ENCODE measurements around the gene MAN1B1.

The MAN1B1 gene

GRCh38 chr9:137145731-137146526 lies 59.1 kb downstream of the MAN1B1 start:
- DNase-seq (ENCODE audit: low read depth), result no peak

- DNase-seq (ENCODE audit: low read depth), result no peak
These were observed 59.7 kb downstream of the MAN1B1 start for GRCh38 chr9:137146527-137146918.

- DNase-seq (ENCODE audit: low read depth), result no peak
These were observed 60.5 kb downstream of the MAN1B1 start for GRCh38 chr9:137147091-137147792.

GRCh38 chr9:137147793-137148160 lies 61.0 kb downstream of the MAN1B1 start:
- no peak for DNase-seq (ENCODE audit: low read depth)

- DNase-seq (ENCODE audit: low read depth), result no peak
These were observed 61.5 kb downstream of the MAN1B1 start for GRCh38 chr9:137148242-137148641.

- no peak for DNase-seq (ENCODE audit: low read depth)
These were observed 61.9 kb downstream of the MAN1B1 start for GRCh38 chr9:137148661-137149060.

GRCh38 chr9:137149363-137149762 lies 62.6 kb downstream of the MAN1B1 start:
- DNase-seq (ENCODE audit: low read depth), result no peak

GRCh38 chr9:137149942-137150616 lies 63.3 kb downstream of the MAN1B1 start:
- no peak for DNase-seq (ENCODE audit: low read depth)

- no peak for DNase-seq (ENCODE audit: low read depth)
These were observed 64.1 kb downstream of the MAN1B1 start for GRCh38 chr9:137150617-137151457.

GRCh38 chr9:137152844-137153405 lies 66.1 kb downstream of the MAN1B1 start:
- no peak for DNase-seq (ENCODE audit: low read depth)

- DNase-seq (ENCODE audit: low read depth), result peak; percentile 40
These were observed 70.0 kb downstream of the MAN1B1 start for GRCh38 chr9:137156567-137157375.

GRCh38 chr9:137157618-137158415 lies 71.0 kb downstream of the MAN1B1 start:
- no peak for DNase-seq (ENCODE audit: low read depth)

GRCh38 chr9:137158625-137159024 lies 71.8 kb downstream of the MAN1B1 start:
- DNase-seq (ENCODE audit: low read depth), result no peak
